Fibroblast of pulmonary artery (primary cell): ENCODE results near the gene RBMS1.

Source experiments
- DNase-seq: peaks from one replicate; pipeline ENCODE4 v3.0.0-alpha.2; 2010; ENCODE audit warnings: low read depth
- H3K4me3 ChIP-seq: replicated peaks from 2 replicates; pipeline ENCODE4 v1.5.1; 2011; ENCODE audit warnings: low read depth, mild to moderate bottlenecking, control low read depth, low read length, moderate library complexity
- CTCF ChIP-seq: IDR thresholded peaks from 2 replicates; pipeline ENCODE4 v1.5.1; 2011; ENCODE audit warnings: mild to moderate bottlenecking, control low read depth, low read length, inconsistent platforms; ENCODE audit errors: missing control alignments

Gene RBMS1

DNA sequence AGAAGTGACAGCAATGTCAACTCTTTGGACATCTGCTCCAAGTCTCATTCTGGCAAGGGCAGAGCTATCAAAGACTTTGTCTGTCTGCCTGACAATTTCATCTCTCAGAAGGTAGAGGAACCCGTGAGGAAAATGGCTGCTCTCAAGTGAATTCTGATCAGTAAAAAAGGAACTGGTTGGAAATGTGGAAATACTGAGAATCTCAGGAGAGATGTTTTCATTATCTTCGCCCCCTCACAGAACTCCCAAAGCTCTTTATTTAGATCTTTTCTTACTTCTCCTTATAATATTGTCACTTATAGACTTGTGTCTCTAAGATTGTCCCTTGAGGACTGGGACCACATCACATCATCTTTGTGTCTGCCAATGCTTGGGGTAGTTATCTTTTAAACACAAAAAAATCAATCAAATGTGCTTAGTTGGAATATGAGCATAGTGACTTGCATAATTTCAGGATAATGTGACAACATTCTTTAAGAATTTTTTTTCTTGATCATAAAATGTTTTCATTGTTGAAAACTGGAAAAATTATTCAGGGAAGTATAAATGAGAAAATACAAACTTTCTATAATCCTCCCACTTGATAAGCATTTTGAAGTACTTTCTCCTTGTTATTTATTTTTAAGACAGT, 225.3 kb downstream of the RBMS1 start:
- DNase-seq: no peak
- no peak overlapping the region for H3K4me3 ChIP-seq
- no peak for TF ChIP-seq CTCF

DNA sequence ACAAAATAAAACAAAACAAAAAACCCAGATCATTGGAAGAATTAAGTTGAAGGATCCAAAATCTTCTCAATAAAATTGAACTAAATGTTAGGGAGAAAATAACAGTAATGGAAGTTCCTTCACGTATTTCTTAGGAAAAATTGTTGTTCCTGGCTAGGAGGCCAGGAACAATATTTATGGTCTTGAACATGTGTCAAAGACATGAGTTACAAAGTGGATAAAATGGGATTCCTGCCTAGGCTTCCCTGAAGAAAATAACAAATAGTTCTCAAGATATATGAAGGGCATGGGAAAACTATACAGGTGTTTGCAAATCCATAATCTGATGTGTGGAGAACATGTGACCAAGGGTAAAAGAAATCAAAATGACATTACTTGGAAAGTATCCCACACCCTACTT, 225.9 kb downstream of the RBMS1 start:
- no peak for DNase-seq
- TF ChIP-seq CTCF: no peak
- H3K4me3 ChIP-seq: no peak overlapping the region

GRCh38 chr2:160267022-160267421, 226.6 kb downstream of the RBMS1 start:
- no peak for DNase-seq

GRCh38 chr2:160266037-160266551, 227.5 kb downstream of the RBMS1 start:
- TF ChIP-seq CTCF: no peak
- DNase-seq: no peak

More at GRCh38 chr2:160267022-160267421, 226.6 kb downstream of the RBMS1 start:
- no peak overlapping the region for H3K4me3 ChIP-seq
- TF ChIP-seq CTCF: no peak

GRCh38 chr2:160264308-160264707, 229.3 kb downstream of the RBMS1 start:
- TF ChIP-seq CTCF: no peak
- H3K4me3 ChIP-seq: no peak overlapping the region
- no peak for DNase-seq

More at GRCh38 chr2:160266037-160266551, 227.5 kb downstream of the RBMS1 start:
- H3K4me3 ChIP-seq: no peak overlapping the region

DNA sequence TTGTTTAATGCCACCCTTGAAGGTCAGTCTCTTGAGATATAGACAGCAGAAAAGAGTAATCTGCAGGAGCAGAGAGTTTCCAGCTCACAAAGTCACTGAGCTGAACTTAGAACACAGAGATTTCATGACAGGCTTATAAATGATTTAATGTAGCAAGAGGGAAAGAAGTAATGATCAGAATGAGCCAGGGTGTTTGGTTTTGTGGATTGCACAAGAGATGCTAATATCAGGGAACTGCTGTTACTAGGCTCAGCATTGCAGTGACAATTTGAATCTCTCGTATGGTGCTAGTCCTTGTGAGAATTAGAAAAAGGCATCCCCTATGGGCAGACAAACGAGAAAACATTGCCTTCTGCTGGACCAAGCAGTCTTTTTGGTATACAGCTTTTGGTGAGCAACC, 231.9 kb downstream of the RBMS1 start:
- TF ChIP-seq CTCF: no peak
- no peak for DNase-seq
- no peak overlapping the region for H3K4me3 ChIP-seq

DNA sequence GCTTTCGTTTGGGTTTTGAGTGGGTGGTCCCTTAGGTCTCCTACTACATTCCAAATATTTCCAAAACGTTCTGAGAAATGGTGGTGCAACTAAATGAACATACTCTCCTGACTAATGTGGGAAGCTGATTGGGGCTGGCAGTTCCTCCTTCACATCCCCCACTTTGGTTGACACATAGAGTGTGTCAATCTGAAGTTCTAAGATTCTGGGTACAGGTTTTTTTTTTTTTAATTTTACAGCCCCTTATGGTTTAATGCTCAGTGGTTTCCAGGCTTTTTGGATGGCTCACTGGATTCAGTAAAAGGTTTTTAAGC, 235.2 kb downstream of the RBMS1 start:
- no peak for TF ChIP-seq CTCF
- no peak overlapping the region for H3K4me3 ChIP-seq
- no peak for DNase-seq
